OCI-LY1 (cell line): Measurements from ENCODE around the gene FILIP1L.

Experiments used
- H2AFZ ChIP-seq: fragments of 200-600 bp; sonication (generic), shearing (Covaris generic); 2 replicates; pipeline ENCODE4 v1.6.0; 2014; ENCODE audit warnings: antibody characterized with exemption, mild to moderate bottlenecking, low read length
- H3F3A ChIP-seq: fragments of 200-600 bp; sonication (generic), shearing (Covaris generic); 2 replicates; pipeline ENCODE4 v1.6.0; 2014; ENCODE audit warnings: mild to moderate bottlenecking, antibody characterized with exemption, low read length, moderate library complexity; ENCODE audit not compliant: insufficient read depth
- H3K27ac ChIP-seq: fragments of 200-600 bp; sonication (generic); 2 replicates; pipeline ENCODE4 v1.5.1; 2014; ENCODE audit warnings: low read length, mixed run types, mild to moderate bottlenecking, low read depth; ENCODE audit not compliant: poor library complexity, severe bottlenecking
- H3K27me3 ChIP-seq: fragments of 200-600 bp; sonication (generic); 2 replicates; pipeline ENCODE4 v1.6.0; 2014; ENCODE audit warnings: antibody characterized with exemption, mild to moderate bottlenecking, low read length, moderate library complexity; ENCODE audit not compliant: insufficient read depth
- H3K36me3 ChIP-seq: fragments of 200-600 bp; sonication (generic); 2 replicates; pipeline ENCODE4 v1.6.1; 2014; ENCODE audit warnings: mild to moderate bottlenecking, antibody characterized with exemption, low read length, moderate library complexity, mixed read lengths; ENCODE audit not compliant: insufficient read depth
- H3K4me1 ChIP-seq: fragments of 200-600 bp; sonication (generic); 2 replicates; pipeline ENCODE4 v1.5.1; 2014; ENCODE audit warnings: mild to moderate bottlenecking, low read length, moderate library complexity; ENCODE audit not compliant: insufficient read depth, severe bottlenecking
- H3K4me2 ChIP-seq: fragments of 200-600 bp; sonication (generic), shearing (Covaris generic); 2 replicates; pipeline ENCODE4 v1.6.1; 2014; ENCODE audit warnings: low read length
- H3K4me3 ChIP-seq: fragments of 200-600 bp; sonication (generic); 2 replicates; pipeline ENCODE4 v1.5.1; 2014; ENCODE audit warnings: low read length, low read depth, mild to moderate bottlenecking, mixed read lengths; ENCODE audit not compliant: poor library complexity, severe bottlenecking
- H3K79me2 ChIP-seq: fragments of 200-600 bp; shearing (Covaris generic); 2 replicates; pipeline ENCODE4 v1.6.1; 2016; ENCODE audit warnings: mixed run types, low read length, mixed read lengths; ENCODE audit not compliant: insufficient read depth
- H3K9ac ChIP-seq: fragments of 200-600 bp; sonication (generic), shearing (Covaris generic); 2 replicates; pipeline ENCODE4 v1.6.1; 2014; ENCODE audit warnings: mild to moderate bottlenecking, low read length, mixed read lengths
- H3K9me2 ChIP-seq: fragments of 200-600 bp; sonication (generic), shearing (Covaris generic); 2 replicates; pipeline ENCODE4 v1.6.1; 2014; ENCODE audit warnings: low read depth, mild to moderate bottlenecking, low read length, mixed read lengths
- H3K9me3 ChIP-seq: fragments of 200-600 bp; shearing (Covaris generic); 2 replicates; pipeline ENCODE4 v1.6.1; 2014; ENCODE audit warnings: low read length, mixed read lengths
- H4K20me1 ChIP-seq: fragments of 200-600 bp; sonication (generic), shearing (Covaris generic); 2 replicates; pipeline ENCODE4 v1.6.0; 2016; ENCODE audit warnings: mild to moderate bottlenecking, low read length; ENCODE audit not compliant: insufficient read depth
- EZH2 ChIP-seq: fragments of 200-600 bp; sonication (generic), shearing (Covaris generic); IDR thresholded peaks from 2 replicates; pipeline ENCODE4 v1.8.0; 2017; ENCODE audit warnings: borderline replicate concordance, mixed run types, mild to moderate bottlenecking, antibody characterized with exemption, low read length, moderate library complexity, mixed read lengths
- TF ChIP-seq, protein P1 (sequence below): fragments of 200-600 bp; sonication (generic), shearing (Covaris generic); IDR thresholded peaks from 2 replicates; pipeline ENCODE4 v1.5.1; 2017; ENCODE audit warnings: mild to moderate bottlenecking, antibody characterized with exemption, low read length, moderate library complexity, mixed read lengths

The FILIP1L gene

GRCh38 chr3:100114413-100115030, at the start of gene FILIP1L:
Gene FILIP1L (minus strand): TSS chr3:100114501.
- Histone ChIP-seq H2AFZ (no peak within 1 kb of the TSS), H3K4me1 (no peaks in the 10 kb centered on the region), H3K27ac (no peak within 1 kb of the TSS), H3K9me3 (no peaks in the 10 kb centered on the region), H3K4me2 (no peak within 1 kb of the TSS), H3K9ac (no peak within 1 kb of the TSS), H3K27me3 (no peaks in the 10 kb centered on the region), H3K4me3 (no peak within 1 kb of the TSS), H3K36me3 (no peaks in the 10 kb centered on the region), H3K9me2 (no peaks in the 10 kb centered on the region), H3F3A (no peaks in the 10 kb centered on the region), H3K79me2 (no peaks in the 10 kb centered on the region), H4K20me1 (no peaks in the 10 kb centered on the region)
- TF ChIP-seq EZH2 = no peak
- TF ChIP-seq, protein P1, sequence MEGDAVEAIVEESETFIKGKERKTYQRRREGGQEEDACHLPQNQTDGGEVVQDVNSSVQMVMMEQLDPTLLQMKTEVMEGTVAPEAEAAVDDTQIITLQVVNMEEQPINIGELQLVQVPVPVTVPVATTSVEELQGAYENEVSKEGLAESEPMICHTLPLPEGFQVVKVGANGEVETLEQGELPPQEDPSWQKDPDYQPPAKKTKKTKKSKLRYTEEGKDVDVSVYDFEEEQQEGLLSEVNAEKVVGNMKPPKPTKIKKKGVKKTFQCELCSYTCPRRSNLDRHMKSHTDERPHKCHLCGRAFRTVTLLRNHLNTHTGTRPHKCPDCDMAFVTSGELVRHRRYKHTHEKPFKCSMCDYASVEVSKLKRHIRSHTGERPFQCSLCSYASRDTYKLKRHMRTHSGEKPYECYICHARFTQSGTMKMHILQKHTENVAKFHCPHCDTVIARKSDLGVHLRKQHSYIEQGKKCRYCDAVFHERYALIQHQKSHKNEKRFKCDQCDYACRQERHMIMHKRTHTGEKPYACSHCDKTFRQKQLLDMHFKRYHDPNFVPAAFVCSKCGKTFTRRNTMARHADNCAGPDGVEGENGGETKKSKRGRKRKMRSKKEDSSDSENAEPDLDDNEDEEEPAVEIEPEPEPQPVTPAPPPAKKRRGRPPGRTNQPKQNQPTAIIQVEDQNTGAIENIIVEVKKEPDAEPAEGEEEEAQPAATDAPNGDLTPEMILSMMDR = no peak

DNA sequence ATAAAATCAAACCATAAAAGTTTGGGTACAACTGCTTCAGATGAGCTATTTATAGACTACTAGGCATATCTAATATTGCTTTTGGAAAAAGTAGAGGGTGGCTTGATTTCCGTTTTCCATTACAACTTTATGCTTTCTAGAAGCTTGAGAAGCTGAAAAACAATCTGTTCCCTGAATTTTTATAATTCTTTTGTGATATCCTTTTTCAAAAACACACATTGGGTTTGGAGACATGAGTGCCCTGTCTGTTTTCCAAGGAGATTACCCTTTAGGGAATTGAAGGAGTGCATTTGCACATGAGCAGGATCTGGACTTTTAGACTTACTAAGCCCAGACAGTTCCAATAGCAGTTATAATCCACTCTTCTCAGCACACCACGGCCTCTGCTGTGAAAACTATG, 49.5 kb upstream of the FILIP1L start:
- Histone ChIP-seq H3K27me3 (no peaks in the 10 kb centered on the region), H3K36me3 (no peaks in the 10 kb centered on the region), H3K9ac (no peak overlapping the region), H4K20me1 (no peaks in the 10 kb centered on the region), H3K4me3 (no peak overlapping the region), H2AFZ (no peak overlapping the region), H3F3A (no peaks in the 10 kb centered on the region), H3K4me1 (no peaks in the 10 kb centered on the region), H3K4me2 (no peak overlapping the region), H3K27ac (no peak overlapping the region), H3K9me2 (no peaks in the 10 kb centered on the region), H3K79me2 (no peaks in the 10 kb centered on the region), H3K9me3 (no peaks in the 10 kb centered on the region)
- TF ChIP-seq, protein P1 = no peak
- no peak for TF ChIP-seq EZH2

GRCh38 chr3:100160521-100160920, 46.2 kb upstream of the FILIP1L start:
- Histone ChIP-seq H3K79me2 (no peaks in the 10 kb centered on the region), H3K9me2 (no peaks in the 10 kb centered on the region), H3K27me3 (no peaks in the 10 kb centered on the region), H3K9ac (no peak overlapping the region), H3K9me3 (peaks cover 3% of the 10 kb centered on the region), H3K4me2 (no peak overlapping the region), H3F3A (no peaks in the 10 kb centered on the region), H3K36me3 (peaks cover 2% of the 10 kb centered on the region), H3K4me1 (no peaks in the 10 kb centered on the region), H3K27ac (no peak overlapping the region), H3K4me3 (no peak overlapping the region), H4K20me1 (no peaks in the 10 kb centered on the region), H2AFZ (no peak overlapping the region)
- TF ChIP-seq EZH2 = no peak
- TF ChIP-seq, protein P1 = no peak
